HL-60 (cell line): ENCODE measurements around the gene PTPRN2.

Source experiments
- DNase-seq, 2 experiments: peaks; one replicate each; pipeline ENCODE4 v3.0.0-alpha.2; 2010 to 2020; ENCODE audit warnings: low read depth in 1 of 2, low spot score in 1 of 2
- H3K27ac ChIP-seq: fragments of 250-450 bp; sonication (Bioruptor Pico); replicated peaks from 2 replicates; pipeline ENCODE4 v1.5.1; 2020; ENCODE audit warnings: mild to moderate bottlenecking, moderate library complexity
- H3K27me3 ChIP-seq: fragments of 250-450 bp; sonication (Bioruptor Pico); 2 replicates; pipeline ENCODE4 v1.5.1; 2021; ENCODE audit warnings: mild to moderate bottlenecking, moderate library complexity; ENCODE audit not compliant: insufficient read depth, poor library complexity, severe bottlenecking
- H3K4me3 ChIP-seq: replicated peaks from 2 replicates; pipeline ENCODE4 v1.5.1; 2011; ENCODE audit warnings: mild to moderate bottlenecking, control low read depth, low read length; ENCODE audit not compliant: insufficient read depth
- CTCF ChIP-seq: IDR thresholded peaks from one replicate; pipeline ENCODE4 v1.5.1; 2011; ENCODE audit warnings: low read length, control low read depth, inconsistent platforms; ENCODE audit not compliant: insufficient read depth
- GABPA ChIP-seq: IDR thresholded peaks from 2 replicates; pipeline ENCODE4 v1.6.1; 2012; ENCODE audit warnings: low read depth
- POLR2AphosphoS5 ChIP-seq: IDR thresholded peaks from 2 replicates; pipeline ENCODE4 v1.6.1; 2012; ENCODE audit warnings: low read depth
- REST ChIP-seq: IDR thresholded peaks from 2 replicates; pipeline ENCODE4 v1.6.1; 2012; ENCODE audit warnings: low read depth; ENCODE audit not compliant: insufficient replicate concordance
- SPI1 ChIP-seq: IDR thresholded peaks from 2 replicates; pipeline ENCODE4 v1.6.1; 2012; ENCODE audit warnings: low read depth, mild to moderate bottlenecking, borderline replicate concordance

The PTPRN2 gene

GRCh38 chr7:158439035-158439434 is 148.6 kb downstream of the PTPRN2 start:
- Histone ChIP-seq H3K27ac (no peak overlapping the region), H3K4me3 (no peak overlapping the region), H3K27me3 (peaks cover 2% of the 10 kb centered on the region)
- TF ChIP-seq GABPA (no peak), POLR2AphosphoS5 (no peak), CTCF (no peak), SPI1 (no peak), REST (no peak)
- no peak for DNase-seq

GRCh38 chr7:158432369-158433341 is 155.0 kb downstream of the PTPRN2 start:
- Histone ChIP-seq H3K27ac (no peak overlapping the region), H3K4me3 (no peak overlapping the region), H3K27me3 (peaks cover 4% of the 10 kb centered on the region)
- no peak for TF ChIP-seq SPI1
- TF ChIP-seq CTCF: no peak
- no peak for DNase-seq

GRCh38 chr7:158431941-158432347 is 155.7 kb downstream of the PTPRN2 start:
- no peak for DNase-seq
- H3K27me3 ChIP-seq: peaks cover 4% of the 10 kb centered on the region
- no peak overlapping the region for H3K27ac ChIP-seq
- no peak overlapping the region for H3K4me3 ChIP-seq
- TF ChIP-seq SPI1 (no peak), GABPA (no peak), CTCF (no peak), REST (no peak), POLR2AphosphoS5 (no peak)
